T-helper 2 cell treated with Interferon-gamma antibody and Interleukin-4, amounts not matched to agents 5 μg/mL and 100 μg/mL, for 36 hours (primary cell): ENCODE data around the gene CLMN.

Experiments used
- DNase-seq: peaks from one replicate; pipeline ENCODE4 v3.0.0; 2021; ENCODE audit warnings: low spot score
- H3K27ac Mint-ChIP-seq: one replicate; pipeline ENCODE4 v1.8.0; 2021; ENCODE audit warnings: mild to moderate bottlenecking, mixed read lengths
- H3K27me3 Mint-ChIP-seq: one replicate; pipeline ENCODE4 v1.8.0; 2021; ENCODE audit warnings: low read depth, mixed read lengths
- H3K36me3 Mint-ChIP-seq: one replicate; pipeline ENCODE4 v1.8.0; 2021; ENCODE audit warnings: low read depth, mixed read lengths
- H3K4me1 Mint-ChIP-seq: one replicate; pipeline ENCODE4 v1.8.0; 2021; ENCODE audit warnings: low read depth, mixed read lengths
- H3K4me3 Mint-ChIP-seq: one replicate; pipeline ENCODE4 v1.8.0; 2022; ENCODE audit warnings: mild to moderate bottlenecking, moderate library complexity, mixed read lengths
- H3K9me3 Mint-ChIP-seq: one replicate; pipeline ENCODE4 v1.8.0; 2021; ENCODE audit warnings: mixed read lengths

CLMN gene

GRCh38 chr14:95196826-95197545, 122.7 kb downstream of the CLMN start:
- Mint-ChIP-seq H3K27ac (no peak overlapping the region), H3K4me1 (no peaks in the 10 kb centered on the region)

GRCh38 chr14:95196268-95196667, 123.4 kb downstream of the CLMN start:
- Mint-ChIP-seq H3K4me1 (no peaks in the 10 kb centered on the region), H3K4me3 (no peak overlapping the region), H3K9me3 (no peaks in the 10 kb centered on the region), H3K27ac (no peak overlapping the region), H3K36me3 (no peaks in the 10 kb centered on the region), H3K27me3 (peaks cover 2% of the 10 kb centered on the region)
- no peak for DNase-seq

More at GRCh38 chr14:95196826-95197545, 122.7 kb downstream of the CLMN start:
- no peaks in the 10 kb centered on the region for H3K9me3 Mint-ChIP-seq
- DNase-seq, result no peak
- H3K27me3 Mint-ChIP-seq, result peaks cover 2% of the 10 kb centered on the region
- H3K4me3 Mint-ChIP-seq, result no peak overlapping the region
- no peaks in the 10 kb centered on the region for H3K36me3 Mint-ChIP-seq

- no peaks in the 10 kb centered on the region for H3K4me1 Mint-ChIP-seq
- H3K36me3 Mint-ChIP-seq, result no peaks in the 10 kb centered on the region
- no peak overlapping the region for H3K4me3 Mint-ChIP-seq
- H3K27me3 Mint-ChIP-seq, result peaks cover 8% of the 10 kb centered on the region
- no peaks in the 10 kb centered on the region for H3K9me3 Mint-ChIP-seq
- no peak for DNase-seq
- no peak overlapping the region for H3K27ac Mint-ChIP-seq
Observed at GRCh38 chr14:95195031-95195430, 124.7 kb downstream of the CLMN start.

GRCh38 chr14:95193081-95193480, 126.6 kb downstream of the CLMN start:
- H3K27ac Mint-ChIP-seq, result no peak overlapping the region
- no peaks in the 10 kb centered on the region for H3K36me3 Mint-ChIP-seq
- no peak for DNase-seq
- peaks cover 20% of the 10 kb centered on the region for H3K27me3 Mint-ChIP-seq
- peaks cover 2% of the 10 kb centered on the region for H3K9me3 Mint-ChIP-seq
- no peaks in the 10 kb centered on the region for H3K4me1 Mint-ChIP-seq
- no peak overlapping the region for H3K4me3 Mint-ChIP-seq

GRCh38 chr14:95192311-95192710, 127.4 kb downstream of the CLMN start:
- H3K4me3 Mint-ChIP-seq, result no peak overlapping the region
- peaks cover 4% of the 10 kb centered on the region for H3K9me3 Mint-ChIP-seq
- no peak overlapping the region for H3K27ac Mint-ChIP-seq
- no peak for DNase-seq
- peaks cover 23% of the 10 kb centered on the region for H3K27me3 Mint-ChIP-seq
- H3K36me3 Mint-ChIP-seq, result no peaks in the 10 kb centered on the region
- H3K4me1 Mint-ChIP-seq, result no peaks in the 10 kb centered on the region

- H3K27ac Mint-ChIP-seq, result no peak overlapping the region
- no peak for DNase-seq
- H3K4me3 Mint-ChIP-seq, result no peak overlapping the region
- peaks cover 28% of the 10 kb centered on the region for H3K27me3 Mint-ChIP-seq
- no peaks in the 10 kb centered on the region for H3K36me3 Mint-ChIP-seq
- no peaks in the 10 kb centered on the region for H3K4me1 Mint-ChIP-seq
- H3K9me3 Mint-ChIP-seq, result peaks cover 4% of the 10 kb centered on the region
Observed at GRCh38 chr14:95191445-95192199, 128.1 kb downstream of the CLMN start.

- no peak overlapping the region for H3K27ac Mint-ChIP-seq
- DNase-seq, result no peak
- H3K36me3 Mint-ChIP-seq, result no peaks in the 10 kb centered on the region
- H3K4me1 Mint-ChIP-seq, result peaks cover under 1% of the 10 kb centered on the region
- peaks cover 36% of the 10 kb centered on the region for H3K27me3 Mint-ChIP-seq
- peaks cover 4% of the 10 kb centered on the region for H3K9me3 Mint-ChIP-seq
- no peak overlapping the region for H3K4me3 Mint-ChIP-seq
Observed at GRCh38 chr14:95190857-95191256, 128.9 kb downstream of the CLMN start.

- DNase-seq, result no peak
- H3K9me3 Mint-ChIP-seq, result peaks cover 4% of the 10 kb centered on the region
- peaks cover 4% of the 10 kb centered on the region for H3K4me1 Mint-ChIP-seq
- no peak overlapping the region for H3K4me3 Mint-ChIP-seq
- H3K36me3 Mint-ChIP-seq, result no peaks in the 10 kb centered on the region
- H3K27me3 Mint-ChIP-seq, result peaks cover 40% of the 10 kb centered on the region
- H3K27ac Mint-ChIP-seq, result no peak overlapping the region
Observed at GRCh38 chr14:95190346-95190840, 129.3 kb downstream of the CLMN start.

GRCh38 chr14:95189367-95190132, 130.2 kb downstream of the CLMN start:
- Mint-ChIP-seq H3K4me3 (no peak overlapping the region), H3K4me1 (peaks cover 4% of the 10 kb centered on the region), H3K36me3 (no peaks in the 10 kb centered on the region), H3K27me3 (peaks cover 45% of the 10 kb centered on the region), H3K9me3 (peaks cover 4% of the 10 kb centered on the region), H3K27ac (no peak overlapping the region)
- DNase-seq, result no peak

- Mint-ChIP-seq H3K9me3 (peaks cover 4% of the 10 kb centered on the region), H3K27me3 (peaks cover 45% of the 10 kb centered on the region), H3K4me1 (peaks cover 4% of the 10 kb centered on the region), H3K4me3 (no peak overlapping the region), H3K36me3 (no peaks in the 10 kb centered on the region), H3K27ac (no peak overlapping the region)
- DNase-seq, result no peak
Observed at GRCh38 chr14:95188380-95188779, 131.3 kb downstream of the CLMN start.

- peaks cover 4% of the 10 kb centered on the region for H3K4me1 Mint-ChIP-seq
- H3K36me3 Mint-ChIP-seq, result no peaks in the 10 kb centered on the region
- no peak for DNase-seq
- no peak overlapping the region for H3K27ac Mint-ChIP-seq
- H3K9me3 Mint-ChIP-seq, result peaks cover 4% of the 10 kb centered on the region
- H3K4me3 Mint-ChIP-seq, result no peak overlapping the region
- peaks cover 45% of the 10 kb centered on the region for H3K27me3 Mint-ChIP-seq
Observed at GRCh38 chr14:95185767-95186392, 133.8 kb downstream of the CLMN start.

- H3K4me1 Mint-ChIP-seq, result peaks cover 4% of the 10 kb centered on the region
- peaks cover 4% of the 10 kb centered on the region for H3K9me3 Mint-ChIP-seq
- H3K27me3 Mint-ChIP-seq, result peaks cover 41% of the 10 kb centered on the region
- H3K36me3 Mint-ChIP-seq, result no peaks in the 10 kb centered on the region
- H3K27ac Mint-ChIP-seq, result no peak overlapping the region
- no peak overlapping the region for H3K4me3 Mint-ChIP-seq
- no peak for DNase-seq
Observed at GRCh38 chr14:95185033-95185766, 134.5 kb downstream of the CLMN start.

- Mint-ChIP-seq H3K36me3 (no peaks in the 10 kb centered on the region), H3K9me3 (peaks cover 4% of the 10 kb centered on the region), H3K27me3 (peaks cover 34% of the 10 kb centered on the region), H3K4me3 (no peak overlapping the region), H3K4me1 (peaks cover 4% of the 10 kb centered on the region), H3K27ac (no peak overlapping the region)
- DNase-seq, result no peak
Observed at GRCh38 chr14:95184413-95184790, 135.3 kb downstream of the CLMN start.
